ENCODE measurements around the gene MEGF11.

Gene MEGF11

DNA sequence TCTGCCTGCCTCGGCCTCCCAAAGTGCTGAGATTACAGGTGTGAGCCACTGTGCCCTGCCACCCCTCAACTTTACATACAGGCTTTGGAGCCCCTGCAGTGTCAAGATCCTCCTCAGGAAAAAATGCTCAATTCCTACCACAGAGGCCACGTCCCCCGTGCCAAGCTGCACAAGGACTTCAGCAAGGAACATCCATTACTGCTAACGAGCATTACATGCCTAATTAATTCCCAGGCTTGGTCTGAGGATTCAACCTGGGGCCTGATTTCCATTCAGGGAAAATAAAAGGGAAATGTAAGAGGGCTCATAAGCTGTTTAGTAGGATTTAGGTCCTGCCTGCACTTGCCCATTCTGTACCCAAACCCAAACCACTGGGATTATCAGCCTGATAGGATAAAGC lies 222.9 kb downstream of the MEGF11 start:
- no peak for DNase-seq (ENCODE audit: low read depth)

- no peak for DNase-seq (ENCODE audit: low read depth)
Observed at GRCh38 chr15:66029650-66030049, 223.9 kb downstream of the MEGF11 start.

DNA sequence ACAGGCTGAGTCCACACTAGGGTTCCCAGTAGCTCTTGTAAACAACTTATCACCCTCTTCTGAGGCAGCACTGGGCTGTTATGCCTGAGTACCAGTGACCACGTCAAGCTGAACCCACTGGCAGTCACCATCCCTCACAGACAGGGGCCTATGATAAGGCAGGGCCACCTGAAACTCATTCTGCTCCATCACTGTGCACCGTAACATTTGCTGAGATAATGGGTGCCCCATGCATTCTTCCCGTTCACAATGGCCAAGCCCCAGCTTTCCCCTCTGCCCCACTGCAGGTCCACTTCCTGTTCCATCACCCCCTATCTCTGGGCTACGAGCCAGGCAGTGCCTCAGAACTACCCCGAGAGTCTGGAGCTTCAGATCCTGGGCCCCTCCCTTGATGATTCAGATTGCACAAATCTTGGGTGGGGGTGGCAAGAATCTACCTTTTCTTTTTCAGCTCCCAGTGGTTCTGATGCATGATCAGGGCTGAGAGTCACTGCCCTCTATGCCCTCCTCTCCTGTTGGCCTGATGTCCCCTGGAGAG lies 226.2 kb downstream of the MEGF11 start:
- no peak for DNase-seq (ENCODE audit: low read depth)

- DNase-seq (ENCODE audit: low read depth) = no peak
Observed at GRCh38 chr15:66025972-66026371, 227.6 kb downstream of the MEGF11 start.

- no peak for DNase-seq (ENCODE audit: low read depth)
Observed at GRCh38 chr15:66025015-66025452, 228.5 kb downstream of the MEGF11 start.

DNA sequence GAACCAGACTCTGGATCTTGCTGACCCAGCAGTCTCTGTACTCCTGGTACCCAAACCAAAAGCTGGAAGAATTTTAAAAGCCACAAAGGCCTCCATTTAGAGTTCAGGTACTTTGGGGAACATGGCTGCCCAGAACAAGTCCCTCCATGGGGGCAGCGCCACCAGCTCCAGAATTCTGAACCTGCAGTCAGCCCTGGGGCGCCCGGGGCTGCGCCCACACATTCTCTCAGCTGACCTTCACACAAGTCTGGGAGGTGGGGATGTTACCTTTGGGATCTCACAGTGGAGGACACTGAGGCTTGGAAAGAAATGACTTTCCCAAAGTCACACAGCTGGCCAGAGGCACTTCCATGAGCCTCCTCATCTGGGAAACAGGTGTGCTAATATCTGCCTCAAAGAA lies 229.4 kb downstream of the MEGF11 start:
- no peak for DNase-seq (ENCODE audit: low read depth)

- no peak for DNase-seq (ENCODE audit: low read depth)
Observed at GRCh38 chr15:66023311-66023972, 230.1 kb downstream of the MEGF11 start.

- no peak for DNase-seq (ENCODE audit: low read depth)
Observed at GRCh38 chr15:66022163-66022525, 231.4 kb downstream of the MEGF11 start.

DNA sequence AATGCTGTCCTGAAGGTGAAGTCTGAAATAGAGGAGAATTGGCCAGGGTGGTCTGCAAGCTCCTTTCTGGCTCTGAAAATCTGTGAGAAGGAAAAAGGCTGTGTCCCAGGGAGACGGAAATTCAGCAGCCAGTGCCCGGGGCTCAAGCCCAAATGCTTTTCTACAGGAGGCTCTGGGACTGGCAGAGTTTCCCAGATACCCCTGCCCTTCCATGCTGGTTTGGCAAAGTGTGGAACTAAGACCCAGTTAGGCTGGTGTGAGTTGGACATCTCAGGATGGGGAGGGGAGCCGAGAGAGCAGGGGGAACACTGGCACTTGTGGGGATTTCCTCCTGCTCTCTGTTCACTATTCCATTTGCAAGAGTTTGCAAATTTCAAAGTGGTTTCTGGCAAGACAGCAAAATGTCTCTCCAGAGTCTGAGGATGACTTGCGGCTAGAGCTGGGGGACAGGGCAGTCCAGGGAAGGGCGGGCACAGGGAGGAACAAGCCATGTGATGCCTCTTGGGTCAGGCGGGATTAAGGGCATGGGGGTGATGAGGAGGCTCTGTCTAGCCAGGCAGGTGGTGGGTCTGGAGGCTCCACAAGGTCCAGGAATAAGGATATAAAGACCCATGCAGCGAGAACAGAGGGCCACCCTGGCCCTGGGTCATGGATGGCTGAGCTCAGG lies 231.9 kb downstream of the MEGF11 start:
- no peak for DNase-seq (ENCODE audit: low read depth)

- DNase-seq (ENCODE audit: low read depth) = no peak
Observed at GRCh38 chr15:66019826-66020398, 233.6 kb downstream of the MEGF11 start.

DNA sequence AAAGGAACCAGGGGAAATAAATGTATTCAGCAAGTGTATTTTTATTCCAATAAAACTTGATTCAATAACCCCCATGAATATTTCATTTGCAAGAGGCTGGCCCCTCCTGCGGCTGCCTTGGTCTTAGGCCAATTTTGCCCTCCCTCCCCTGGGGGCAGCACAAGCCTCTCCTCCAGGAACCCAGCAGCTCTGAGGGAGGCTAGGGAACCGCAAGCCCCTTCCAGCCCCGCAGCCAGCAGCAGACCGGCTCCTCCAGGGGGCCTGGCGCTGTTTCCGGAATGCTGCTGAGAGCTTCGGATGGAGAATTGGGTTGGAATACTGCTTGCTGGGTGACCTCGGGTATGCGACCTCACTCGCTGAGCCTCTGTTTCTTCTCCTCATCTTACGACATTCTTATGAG lies 234.2 kb downstream of the MEGF11 start:
- DNase-seq (ENCODE audit: low read depth) = no peak

DNA sequence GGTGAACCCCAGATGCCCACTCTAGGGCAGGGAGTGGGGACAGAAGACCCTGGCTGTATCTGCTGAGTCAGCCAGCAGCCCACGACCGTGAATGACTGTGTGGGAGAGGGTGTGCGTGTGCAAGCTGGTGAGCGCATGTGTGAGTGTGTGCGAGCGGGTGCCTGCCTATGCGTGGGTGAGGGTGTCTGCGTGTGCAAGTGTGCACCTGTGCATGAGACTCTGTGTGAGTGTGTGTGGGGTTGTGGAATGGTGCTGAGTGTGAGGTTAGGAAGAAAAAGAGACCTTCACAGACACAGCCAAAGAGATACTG lies 235.1 kb downstream of the MEGF11 start:
- no peak for DNase-seq (ENCODE audit: low read depth)

GRCh38 chr15:66017792-66018487 lies 235.6 kb downstream of the MEGF11 start:
- DNase-seq (ENCODE audit: low read depth) = no peak

GRCh38 chr15:66017000-66017399 lies 236.6 kb downstream of the MEGF11 start:
- no peak for DNase-seq (ENCODE audit: low read depth)

DNA sequence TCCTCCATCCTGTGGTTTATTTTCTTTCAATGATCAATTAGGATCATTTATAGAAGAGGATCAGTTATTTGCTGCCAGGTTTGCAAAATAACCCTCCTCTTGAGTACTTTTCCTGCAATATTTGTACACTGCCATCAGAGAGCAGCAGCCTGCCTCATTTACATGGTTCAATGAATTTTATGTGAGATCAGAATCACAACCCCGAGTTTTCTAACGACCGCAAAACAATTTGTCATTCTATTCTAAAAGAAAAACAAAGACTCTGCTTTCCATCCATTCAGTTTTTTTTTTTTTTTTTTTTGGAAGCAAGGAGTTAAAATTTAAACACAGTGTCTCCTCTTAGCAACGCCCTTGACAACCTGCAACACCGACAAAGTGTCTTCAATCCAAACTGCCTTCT lies 237.4 kb downstream of the MEGF11 start:
- no peak for DNase-seq (ENCODE audit: low read depth)

GRCh38 chr15:66014635-66015182 lies 238.8 kb downstream of the MEGF11 start:
- no peak for DNase-seq (ENCODE audit: low read depth)

- no peak for DNase-seq (ENCODE audit: low read depth)
Observed at GRCh38 chr15:66014022-66014421, 239.5 kb downstream of the MEGF11 start.

GRCh38 chr15:66008940-66009562 lies 244.5 kb downstream of the MEGF11 start:
- no peak for DNase-seq (ENCODE audit: low read depth)

DNA sequence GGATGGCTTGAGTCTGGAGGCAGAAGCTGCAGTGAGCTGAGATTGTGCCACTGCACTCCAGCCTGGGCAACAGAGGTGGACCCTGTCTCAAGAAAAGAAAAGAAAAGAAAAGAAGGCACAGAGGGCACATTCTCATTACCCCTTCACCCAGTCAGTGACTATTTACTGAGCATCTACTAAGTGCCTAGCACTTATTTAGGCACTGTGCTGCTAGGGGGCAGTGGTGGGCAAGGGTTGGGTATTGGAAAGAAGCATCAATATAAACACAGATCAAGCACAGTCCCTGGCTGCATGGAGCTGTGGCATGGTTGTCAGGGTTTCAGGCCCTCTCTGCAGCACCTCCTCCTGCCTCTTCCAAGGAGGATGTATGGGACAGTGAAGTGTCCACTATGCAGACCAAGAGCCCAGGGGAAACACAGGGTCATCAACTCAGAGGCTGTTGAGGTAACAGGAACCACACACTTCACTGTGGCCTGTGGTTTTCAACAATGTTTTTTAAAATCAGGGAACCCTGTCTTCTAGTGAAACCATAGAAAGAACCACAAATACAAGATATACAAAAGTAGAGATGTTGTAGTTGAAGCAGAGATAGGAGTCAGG lies 245.8 kb downstream of the MEGF11 start:
- DNase-seq (ENCODE audit: low read depth) = no peak

- no peak for DNase-seq (ENCODE audit: low read depth)
Observed at GRCh38 chr15:66006986-66007385, 246.6 kb downstream of the MEGF11 start.

- no peak for DNase-seq (ENCODE audit: low read depth)
Observed at GRCh38 chr15:66004618-66005262, 248.8 kb downstream of the MEGF11 start.
